CD14-positive monocyte (primary cell): ENCODE results near the gene CTSA. TPM values are rescaled to one million over a fixed set of nuclear protein-coding genes. Genes with fewer than 3 reads are reported as not detected.
A peak's percentile ranks its signal among the peaks of the same experiment; 100 is the strongest.

Experiments used
- DNase-seq, 3 donors: peaks; one replicate each; pipeline ENCODE4 v3.0.0-alpha.2; 2011 to 2022
- H2AFZ ChIP-seq: 2 replicates; pipeline ENCODE4 v1.6.0; 2012; ENCODE audit warnings: mild to moderate bottlenecking, low read depth, low read length, inconsistent platforms; ENCODE audit not compliant: insufficient read depth, poor library complexity, severe bottlenecking
- H3K27ac ChIP-seq, 2 donors: 1 replicate in 1 of 2; 2 replicates in 1 of 2; pipeline ENCODE4 v1.5.1; 2012 to 2013; ENCODE audit warnings: low read length in 2 of 2, control low read depth in 1 of 2, inconsistent platforms in 1 of 2, low read depth in 1 of 2, mild to moderate bottlenecking in 1 of 2
- H3K27me3 ChIP-seq, 2 donors: one replicate each; pipeline versions ENCODE4 v1.6.0 to v1.6.1; 2011 to 2013; ENCODE audit warnings: low read length in 2 of 2; ENCODE audit not compliant: control insufficient read depth in 2 of 2, insufficient read depth in 2 of 2
- H3K36me3 ChIP-seq, 2 donors: replicated peaks in 1 of 2; 1 replicate in 1 of 2; 2 replicates in 1 of 2; pipeline versions ENCODE4 v1.5.1 to v1.6.1; 2012 to 2013; ENCODE audit warnings: low read length in 2 of 2, control low read depth in 1 of 2, inconsistent platforms in 1 of 2, mild to moderate bottlenecking in 1 of 2; ENCODE audit not compliant: insufficient read depth in 2 of 2, control insufficient read depth in 1 of 2
- H3K4me1 ChIP-seq, 2 donors: 1 replicate in 1 of 2; 2 replicates in 1 of 2; pipeline versions ENCODE4 v1.5.1 to v1.6.1; 2012 to 2013; ENCODE audit warnings: low read length in 2 of 2, control low read depth in 1 of 2, inconsistent platforms in 1 of 2, mild to moderate bottlenecking in 1 of 2, moderate library complexity in 1 of 2; ENCODE audit not compliant: insufficient read depth in 2 of 2, control insufficient read depth in 1 of 2
- H3K4me2 ChIP-seq: replicated peaks from 2 replicates; pipeline ENCODE3; 2012; ENCODE audit warnings: low read length, moderate library complexity, mild to moderate bottlenecking; ENCODE audit not compliant: poor library complexity, severe bottlenecking; ENCODE audit errors: extremely low read depth
- H3K4me3 ChIP-seq, 3 experiments: fragments of 200-600 bp in 1 of 3; sonication (generic) in 1 of 3; replicated peaks in 1 of 3; 1 replicate in 2 of 3; 2 replicates in 1 of 3; pipeline ENCODE4 v1.5.1; 2011 to 2013; ENCODE audit warnings: low read length in 3 of 3, mild to moderate bottlenecking in 3 of 3, control low read depth in 2 of 3, low read depth in 2 of 3, inconsistent platforms in 1 of 3, moderate library complexity in 1 of 3
- H3K79me2 ChIP-seq: 2 replicates; pipeline ENCODE4 v1.6.0; 2012; ENCODE audit warnings: mild to moderate bottlenecking, control low read depth, inconsistent platforms, low read length, moderate library complexity; ENCODE audit not compliant: insufficient read depth
- H3K9ac ChIP-seq: 2 replicates; pipeline ENCODE4 v1.6.0; 2017; ENCODE audit warnings: low read length, mild to moderate bottlenecking; ENCODE audit not compliant: insufficient read depth, poor library complexity, severe bottlenecking
- H3K9me3 ChIP-seq, 2 donors: replicated peaks in 1 of 2; 1 replicate in 1 of 2; 2 replicates in 1 of 2; pipeline versions ENCODE4 v1.5.1 to v1.6.1; 2012 to 2013; ENCODE audit warnings: low read length in 2 of 2, control low read depth in 1 of 2; ENCODE audit not compliant: control insufficient read depth in 1 of 2, insufficient read depth in 1 of 2
- H4K20me1 ChIP-seq: 2 replicates; pipeline ENCODE4 v1.6.0; 2012; ENCODE audit warnings: mild to moderate bottlenecking, low read length, control low read depth, moderate library complexity; ENCODE audit not compliant: insufficient read depth
- H3K27ac Mint-ChIP-seq, 7 donors: one replicate each; pipeline ENCODE4 v1.8.0; 2020; ENCODE audit warnings: mild to moderate bottlenecking in 7 of 7, mixed read lengths in 7 of 7, moderate library complexity in 6 of 7, inconsistent platforms in 2 of 7
- H3K27me3 Mint-ChIP-seq, 3 donors: one replicate each; pipeline ENCODE4 v1.8.0; 2021 to 2022; ENCODE audit warnings: low read depth in 3 of 3, mild to moderate bottlenecking in 3 of 3, mixed read lengths in 3 of 3, moderate library complexity in 3 of 3, inconsistent platforms in 1 of 3
- H3K36me3 Mint-ChIP-seq, 2 donors: one replicate each; pipeline ENCODE4 v1.8.0; 2020; ENCODE audit warnings: mixed read lengths in 2 of 2, inconsistent platforms in 1 of 2, mild to moderate bottlenecking in 1 of 2
- H3K4me1 Mint-ChIP-seq: one replicate; pipeline ENCODE4 v1.8.0; 2020; ENCODE audit warnings: mild to moderate bottlenecking, mixed read lengths
- H3K4me3 Mint-ChIP-seq, 2 donors: one replicate each; pipeline ENCODE4 v1.8.0; 2020; ENCODE audit warnings: mild to moderate bottlenecking in 2 of 2, mixed read lengths in 2 of 2, moderate library complexity in 1 of 2
- H3K9me3 Mint-ChIP-seq, 7 donors: one replicate each; pipeline ENCODE4 v1.8.0; 2020 to 2022; ENCODE audit warnings: mixed read lengths in 7 of 7, mild to moderate bottlenecking in 6 of 7, moderate library complexity in 6 of 7, inconsistent platforms in 2 of 7
- WGBS: methylation state at CpG from one replicate; pipeline ENCODE4 v1.1.5; 2013; ENCODE audit warnings: missing lambda C conversion rate; ENCODE audit not compliant: insufficient coverage; 5-methylcytosine and 5-hydroxymethylcytosine counted together
- intact Hi-C, 2 donors: fragments of 100-400 bp; cut with micrococcal nuclease; formaldehyde crosslinking; loops; one replicate each; pipeline versions ENCODE4 v1.15.0 to v1.15.1; 2023
- polyA plus RNA-seq, 3 donors: library from polyadenylated mRNA; depleted of rRNA in 1 of 3; unstranded in 2 of 3; stranded (reverse) in 1 of 3; fragments of 300-500 nt in 2 of 3; fragments of >200 nt in 1 of 3; fragmentation: Illumina TruSeq in 2 of 3; gene quantifications; 1 replicate in 2 of 3; 2 replicates in 1 of 3; pipeline ENCODE4 v1.2.3, GENCODE V29; 2012 to 2021
- TF ChIP-seq, protein P1 (sequence below): fragments of 200-600 bp; IDR thresholded peaks from one replicate; pipeline ENCODE4 v1.8.0; 2022; ENCODE audit warnings: antibody characterized with exemption, mild to moderate bottlenecking

CTSA gene
- polyA plus RNA-seq, 3 donors = 279 to 489 (median 366) TPM

DNA sequence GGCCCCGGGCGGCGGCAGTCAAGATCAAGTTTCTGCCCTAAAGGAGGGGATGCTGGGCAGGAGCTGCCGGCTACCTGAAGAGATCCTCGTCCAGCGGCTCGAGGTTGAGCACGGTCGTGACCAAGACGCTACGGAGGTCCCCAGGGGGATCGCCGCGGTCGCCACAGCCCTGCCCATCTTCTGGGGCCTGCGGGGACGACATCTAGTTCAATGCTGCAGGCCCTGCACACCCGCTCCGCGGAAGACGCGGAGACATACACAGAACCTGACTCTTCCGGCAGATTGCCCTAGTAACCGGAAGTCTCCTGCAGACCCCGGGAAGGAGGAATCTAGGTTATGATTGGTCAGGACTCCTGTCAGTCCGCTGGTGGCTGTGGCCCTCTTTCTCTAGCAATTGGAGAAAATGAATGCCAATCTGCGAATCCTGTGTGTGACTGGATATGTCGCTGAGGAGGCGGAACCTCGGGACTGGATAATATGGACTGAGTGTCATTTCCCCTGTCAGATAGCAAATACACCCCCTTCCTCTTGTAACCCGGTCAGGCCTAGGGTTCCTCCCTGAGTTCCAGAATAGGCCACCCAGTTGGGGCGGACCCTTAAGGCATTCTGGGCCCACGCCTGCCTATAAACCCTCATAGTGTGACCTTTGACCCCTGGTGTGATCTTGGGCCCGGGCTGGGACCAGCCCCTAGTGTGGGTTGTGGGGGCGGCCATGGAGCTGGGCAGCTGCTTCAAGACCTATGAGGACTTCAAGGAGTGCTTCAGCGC lies 33.8 kb upstream of the CTSA start, which contains the start of the genes ACOT8 and ZSWIM3:
Gene ACOT8, minus strand, starts transcription at position 279 of the 768 bp plus-strand sequence. Its CDS starts 77 bp downstream, at position 202.
Gene ZSWIM3, plus strand, starts transcription at position 501 of the 768 bp plus-strand sequence. Its CDS starts 212 bp downstream, at position 713.
- Mint-ChIP-seq H3K27ac (peak within 1 kb of the TSS; percentile 90 to 97 (median 97)), H3K9me3 (no peaks in the 10 kb centered on the region), H3K27me3 (peaks cover 0 to 3% (median 2%) of the 10 kb centered on the region in 3 donors), H3K36me3 (peaks cover 21 to 35% of the 10 kb centered on the region in 2 donors), H3K4me1 (peaks cover 33% of the 10 kb centered on the region), H3K4me3 (peak within 1 kb of the TSS; percentile 89 to 95)
- H3K27me3 ChIP-seq = no peaks in the 10 kb centered on the region
- H3K4me1 ChIP-seq = peaks cover 19 to 26% of the 10 kb centered on the region in 2 donors
- peaks cover 58% of the 10 kb centered on the region for H3K79me2 ChIP-seq
- peak; percentile 99 to 100 (median 100) for DNase-seq
- TF ChIP-seq, protein P1, sequence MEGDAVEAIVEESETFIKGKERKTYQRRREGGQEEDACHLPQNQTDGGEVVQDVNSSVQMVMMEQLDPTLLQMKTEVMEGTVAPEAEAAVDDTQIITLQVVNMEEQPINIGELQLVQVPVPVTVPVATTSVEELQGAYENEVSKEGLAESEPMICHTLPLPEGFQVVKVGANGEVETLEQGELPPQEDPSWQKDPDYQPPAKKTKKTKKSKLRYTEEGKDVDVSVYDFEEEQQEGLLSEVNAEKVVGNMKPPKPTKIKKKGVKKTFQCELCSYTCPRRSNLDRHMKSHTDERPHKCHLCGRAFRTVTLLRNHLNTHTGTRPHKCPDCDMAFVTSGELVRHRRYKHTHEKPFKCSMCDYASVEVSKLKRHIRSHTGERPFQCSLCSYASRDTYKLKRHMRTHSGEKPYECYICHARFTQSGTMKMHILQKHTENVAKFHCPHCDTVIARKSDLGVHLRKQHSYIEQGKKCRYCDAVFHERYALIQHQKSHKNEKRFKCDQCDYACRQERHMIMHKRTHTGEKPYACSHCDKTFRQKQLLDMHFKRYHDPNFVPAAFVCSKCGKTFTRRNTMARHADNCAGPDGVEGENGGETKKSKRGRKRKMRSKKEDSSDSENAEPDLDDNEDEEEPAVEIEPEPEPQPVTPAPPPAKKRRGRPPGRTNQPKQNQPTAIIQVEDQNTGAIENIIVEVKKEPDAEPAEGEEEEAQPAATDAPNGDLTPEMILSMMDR = no peak
- peak within 1 kb of the TSS; percentile 99 for H3K4me2 ChIP-seq
- intact Hi-C loops = loop anchor here in 1 of 2 donors (5.0 kb wide), 1 partner anchor 35 kb away; the partner anchor contains the start of genes CTSA and NEURL2
- peak within 1 kb of the TSS; percentile 92 to 98 (median 96) for H3K4me3 ChIP-seq
- no peaks in the 10 kb centered on the region for H3K9me3 ChIP-seq
- 0% methylated on average over 27 of the region's 36 CpGs for WGBS
- peaks cover 21 to 23% of the 10 kb centered on the region in 2 donors for H3K36me3 ChIP-seq
- peak within 1 kb of the TSS; percentile 70 to 95 for H3K27ac ChIP-seq
- peak within 1 kb of the TSS; percentile 99 for H2AFZ ChIP-seq
- peak within 1 kb of the TSS; percentile 91 for H3K9ac ChIP-seq
- no peaks in the 10 kb centered on the region for H4K20me1 ChIP-seq

DNA sequence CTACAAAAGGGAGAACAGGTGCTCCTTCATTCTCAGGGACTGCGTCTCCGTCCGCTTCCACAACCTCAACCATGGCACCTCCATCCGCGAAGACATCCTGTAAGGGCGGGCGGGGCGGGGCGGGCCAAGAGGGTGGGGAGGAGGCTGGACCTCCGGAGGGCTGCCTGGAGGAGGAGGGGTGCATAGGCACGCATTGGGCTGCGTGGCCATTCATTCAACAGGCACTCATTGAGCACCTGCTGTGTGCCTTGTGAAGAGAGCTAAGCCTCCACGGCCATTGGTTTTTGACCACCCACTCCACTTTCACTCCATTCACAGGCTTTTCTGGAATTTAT lies 33.3 kb upstream of the CTSA start:
- peaks cover 19 to 30% of the 10 kb centered on the region in 2 donors for H3K36me3 Mint-ChIP-seq
- Histone ChIP-seq H3K27ac (peak overlapping the region; percentile 70 to 95), H3K4me3 (peak overlapping the region; percentile 92 to 98 (median 96)), H3K4me2 (peak overlapping the region; percentile 99), H3K27me3 (no peaks in the 10 kb centered on the region), H4K20me1 (no peaks in the 10 kb centered on the region), H2AFZ (peak overlapping the region; percentile 99), H3K9ac (peak overlapping the region; percentile 91), H3K79me2 (peaks cover 58% of the 10 kb centered on the region), H3K36me3 (peaks cover 16 to 19% of the 10 kb centered on the region in 2 donors), H3K4me1 (peaks cover 19 to 26% of the 10 kb centered on the region in 2 donors), H3K9me3 (no peaks in the 10 kb centered on the region)
- no peak for DNase-seq
- H3K27ac Mint-ChIP-seq = peak overlapping the region; percentile 90 to 97 (median 97)
- 45% methylated on average over 2 of the region's 13 CpGs for WGBS
- intact Hi-C loops = loop anchor here in 1 of 2 donors (5.0 kb wide), 1 partner anchor 34 kb away; the partner anchor contains the start of genes CTSA and NEURL2
- peaks cover 33% of the 10 kb centered on the region for H3K4me1 Mint-ChIP-seq
- H3K9me3 Mint-ChIP-seq = no peaks in the 10 kb centered on the region
- H3K4me3 Mint-ChIP-seq = peak overlapping the region; percentile 89 to 95
- TF ChIP-seq, protein P1 = no peak
- H3K27me3 Mint-ChIP-seq = peaks cover 0 to 3% (median 2%) of the 10 kb centered on the region in 3 donors
